Neural cell (in vitro differentiated cells): ENCODE measurements around the gene SUCO. TPM values are rescaled to one million over a fixed set of nuclear protein-coding genes. Genes with fewer than 3 reads are reported as not detected.

Experiments
- H2AFZ ChIP-seq: fragments of 200-600, 300-800 bp; sonication (generic), shearing (Covaris generic); 2 replicates; pipeline ENCODE4 v1.6.0; 2014; ENCODE audit warnings: low read depth, mild to moderate bottlenecking, antibody characterized with exemption, low read length, moderate library complexity
- H3F3A ChIP-seq: fragments of 200-600 bp; shearing (Covaris generic); 2 replicates; pipeline ENCODE4 v1.6.1; 2016; ENCODE audit warnings: mild to moderate bottlenecking, moderate library complexity, mixed read lengths, antibody characterized with exemption, low read length; ENCODE audit not compliant: insufficient read depth, poor library complexity, severe bottlenecking
- H3K27ac ChIP-seq: fragments of 200-600, 300-800 bp; sonication (generic), shearing (Covaris generic); 2 replicates; pipeline ENCODE4 v1.5.1; 2014; ENCODE audit warnings: mild to moderate bottlenecking, low read length, moderate library complexity
- H3K27me3 ChIP-seq: fragments of 300-800, 200-600 bp; sonication (generic), shearing (Covaris generic); 2 replicates; pipeline ENCODE4 v1.6.0; 2014; ENCODE audit warnings: mild to moderate bottlenecking, low read depth, low read length, moderate library complexity; ENCODE audit not compliant: insufficient read depth
- H3K36me3 ChIP-seq: fragments of 300-800, 200-600 bp; sonication (generic), shearing (Covaris generic); 2 replicates; pipeline ENCODE4 v1.5.1; 2014; ENCODE audit warnings: mild to moderate bottlenecking, antibody characterized with exemption, low read length, moderate library complexity; ENCODE audit not compliant: insufficient read depth
- H3K4me2 ChIP-seq: fragments of 300-800, 200-600 bp; sonication (generic), shearing (Covaris generic); 2 replicates; pipeline ENCODE4 v1.6.0; 2014; ENCODE audit warnings: mild to moderate bottlenecking, low read length
- H3K4me3 ChIP-seq: fragments of 300-800, 200-600 bp; sonication (generic), shearing (Covaris generic); 2 replicates; pipeline ENCODE4 v1.5.1; 2014; ENCODE audit warnings: mild to moderate bottlenecking, low read length, moderate library complexity
- H3K79me2 ChIP-seq: fragments of 200-600 bp; shearing (Covaris generic); replicated peaks from 2 replicates; pipeline ENCODE4 v1.6.0; 2014; ENCODE audit warnings: mild to moderate bottlenecking, low read length, moderate library complexity; ENCODE audit not compliant: insufficient read depth
- H3K9ac ChIP-seq: fragments of 300-800, 200-600 bp; sonication (generic), shearing (Covaris generic); 2 replicates; pipeline ENCODE4 v1.6.1; 2016; ENCODE audit warnings: mild to moderate bottlenecking, low read length, mixed read lengths
- H3K9me2 ChIP-seq: fragments of 200-600 bp; shearing (Covaris generic); 2 replicates; pipeline ENCODE4 v1.6.1; 2016; ENCODE audit warnings: mild to moderate bottlenecking, low read length, mixed read lengths; ENCODE audit not compliant: insufficient read depth
- H3K9me3 ChIP-seq: fragments of 200-600, 300-800 bp; sonication (generic), shearing (Covaris generic); 2 replicates; pipeline ENCODE4 v1.6.1; 2016; ENCODE audit warnings: mild to moderate bottlenecking, mixed run types, low read length, moderate library complexity, mixed read lengths
- H4K20me1 ChIP-seq: fragments of 200-600 bp; shearing (Covaris generic); 2 replicates; pipeline ENCODE4 v1.6.1; 2016; ENCODE audit warnings: mild to moderate bottlenecking, mixed run types; ENCODE audit not compliant: insufficient read depth
- CTCF ChIP-seq: fragments of 450-650 bp; IDR thresholded peaks from 2 replicates; pipeline ENCODE4 v1.5.1; 2014; ENCODE audit warnings: antibody characterized with exemption, mild to moderate bottlenecking, moderate library complexity; ENCODE audit not compliant: poor library complexity, severe bottlenecking
- EP300 ChIP-seq: fragments of 450-650 bp; conservative IDR thresholded peaks from 2 replicates; pipeline ENCODE4 v1.6.1; 2014; ENCODE audit warnings: antibody characterized with exemption, mild to moderate bottlenecking, moderate library complexity; ENCODE audit not compliant: poor library complexity, severe bottlenecking
- EZH2 ChIP-seq: fragments of 200-600, 300-800 bp; shearing (Covaris generic), sonication (generic); IDR thresholded peaks from 2 replicates; pipeline ENCODE4 v1.6.1; 2014; ENCODE audit warnings: antibody characterized with exemption, low read length, borderline replicate concordance, mild to moderate bottlenecking; ENCODE audit not compliant: insufficient read depth, poor library complexity, severe bottlenecking
- MXI1 ChIP-seq: fragments of 450-650 bp; conservative IDR thresholded peaks from 2 replicates; pipeline ENCODE4 v1.6.1; 2014; ENCODE audit warnings: antibody characterized with exemption, mild to moderate bottlenecking; ENCODE audit not compliant: poor library complexity, severe bottlenecking
- POLR2AphosphoS5 ChIP-seq: IDR thresholded peaks from 2 replicates; pipeline ENCODE4 v1.6.1; 2012
- RAD21 ChIP-seq: fragments of 450-650 bp; conservative IDR thresholded peaks from 2 replicates; pipeline ENCODE4 v1.6.1; 2014; ENCODE audit warnings: antibody characterized with exemption, mild to moderate bottlenecking, moderate library complexity
- REST ChIP-seq: IDR thresholded peaks from 2 replicates; pipeline ENCODE4 v1.6.1; 2012; ENCODE audit warnings: borderline replicate concordance
- SMC3 ChIP-seq: fragments of 450-650 bp; conservative IDR thresholded peaks from 2 replicates; pipeline ENCODE4 v1.6.1; 2014; ENCODE audit warnings: antibody characterized with exemption, mild to moderate bottlenecking, moderate library complexity; ENCODE audit not compliant: poor library complexity
- TAF1 ChIP-seq: IDR thresholded peaks from 2 replicates; pipeline ENCODE4 v1.6.1; 2012; ENCODE audit warnings: low read depth
- polyA plus RNA-seq: library from polyadenylated mRNA; depleted of rRNA; stranded (reverse); fragments of >200 nt; gene quantifications from 2 replicates; pipeline ENCODE4 v1.2.3, GENCODE V29; 2014

The SUCO gene
- polyA plus RNA-seq, 1 donor from 2014 or later = 43.4 TPM

GRCh38 chr1:172537366-172537765 lies 4.4 kb downstream of the SUCO start:
- H2AFZ ChIP-seq = no peak overlapping the region
- no peaks in the 10 kb centered on the region for H3K9me2 ChIP-seq
- TF ChIP-seq POLR2AphosphoS5 = no peak
- no peak for TF ChIP-seq CTCF
- TF ChIP-seq SMC3 = no peak
- no peak for TF ChIP-seq MXI1
- no peak for TF ChIP-seq TAF1
- TF ChIP-seq EZH2 = no peak
- no peak for TF ChIP-seq REST
- no peak for TF ChIP-seq RAD21
- TF ChIP-seq EP300 = no peak
- H3F3A ChIP-seq = no peaks in the 10 kb centered on the region
- no peak overlapping the region for H3K27ac ChIP-seq
- no peak overlapping the region for H3K4me3 ChIP-seq
- no peaks in the 10 kb centered on the region for H3K9me3 ChIP-seq
- peaks cover 80% of the 10 kb centered on the region for H3K79me2 ChIP-seq
- no peaks in the 10 kb centered on the region for H4K20me1 ChIP-seq
- no peaks in the 10 kb centered on the region for H3K36me3 ChIP-seq
- no peak overlapping the region for H3K9ac ChIP-seq
- no peak overlapping the region for H3K4me2 ChIP-seq
- no peaks in the 10 kb centered on the region for H3K27me3 ChIP-seq

DNA sequence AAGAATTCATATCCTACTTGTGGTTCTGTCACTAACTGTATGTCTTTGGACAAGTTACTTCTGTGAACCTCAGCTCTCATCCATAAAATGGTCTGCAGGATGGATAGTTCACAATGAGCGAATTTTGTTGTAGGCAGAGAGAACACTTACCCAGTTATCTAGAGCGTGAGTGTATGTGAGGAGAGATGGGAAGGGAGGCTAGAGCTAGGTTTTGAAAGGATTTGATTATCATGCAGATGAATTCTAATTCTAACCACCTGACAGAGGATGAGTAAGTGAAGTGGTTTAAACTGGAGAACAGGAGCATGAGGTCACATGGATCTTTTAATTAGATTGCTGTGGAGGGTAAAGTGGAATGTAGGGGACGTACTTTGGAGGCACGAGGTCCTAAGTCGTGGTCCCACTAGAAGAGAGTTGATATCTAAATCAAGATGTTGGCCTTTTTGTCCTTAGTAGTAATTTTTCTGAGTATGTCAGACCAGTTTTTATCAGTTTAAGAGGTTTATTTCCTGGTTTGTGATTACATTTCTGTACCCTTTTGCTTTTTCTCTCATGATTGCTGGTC lies 5.0 kb downstream of the SUCO start:
- H3K27ac ChIP-seq = no peak overlapping the region
- no peak for TF ChIP-seq REST
- no peak for TF ChIP-seq CTCF
- TF ChIP-seq EP300 = no peak
- no peak for TF ChIP-seq RAD21
- no peak for TF ChIP-seq POLR2AphosphoS5
- no peak overlapping the region for H2AFZ ChIP-seq
- H4K20me1 ChIP-seq = no peaks in the 10 kb centered on the region
- H3K9me3 ChIP-seq = no peaks in the 10 kb centered on the region
- no peaks in the 10 kb centered on the region for H3K36me3 ChIP-seq
- H3F3A ChIP-seq = no peaks in the 10 kb centered on the region
- H3K9ac ChIP-seq = no peak overlapping the region
- peak overlapping the region; percentile 8 for H3K4me3 ChIP-seq
- no peaks in the 10 kb centered on the region for H3K27me3 ChIP-seq
- H3K79me2 ChIP-seq = peaks cover 86% of the 10 kb centered on the region
- no peaks in the 10 kb centered on the region for H3K9me2 ChIP-seq
- no peak overlapping the region for H3K4me2 ChIP-seq
